ENCODE data around the gene GHRHR.

GRCh38 chr7:30971840-30972563 is 8.2 kb downstream of the GHRHR start:
- TF ChIP-seq CTCF (IDR thresholded peaks at IDR 0.05): no peak
- TF ChIP-seq POLR2A (IDR thresholded peaks at IDR 0.05): no peak
